ENCODE data around the gene KRTAP16-1.
"Not testable (repeated sequence)": the region's sequence is repeated elsewhere in the genome, so short reads cannot be mapped to it uniquely, and the experiment has no call there.

KRTAP16-1 gene

GRCh38 chr17:41302981-41303380 lies 6.1 kb downstream of the KRTAP16-1 start:
- FAIRE-seq = no peak
- DNase-seq (ENCODE audit: low spot score) = no peak

- FAIRE-seq (peak; percentile 70), DNase-seq (ENCODE audit: low spot score) (no peak)
Measured at GRCh38 chr17:41301916-41302901, 6.9 kb downstream of the KRTAP16-1 start, which contains the start of gene KRTAP29-1. KRTAP29-1 (minus strand) TSS chr17:41302851; CDS start chr17:41302851, 0 bp downstream.

- DNase-seq (ENCODE audit: low spot score) (no peak), FAIRE-seq (no peak)
Measured at GRCh38 chr17:41301204-41301790, 7.8 kb downstream of the KRTAP16-1 start.

- FAIRE-seq (no peak), DNase-seq (ENCODE audit: low spot score) (no peak)
Measured at GRCh38 chr17:41298458-41299135, 10.5 kb downstream of the KRTAP16-1 start.

- DNase-seq (ENCODE audit: low spot score) (no peak), FAIRE-seq (no peak)
Measured at GRCh38 chr17:41296846-41297245, 12.3 kb downstream of the KRTAP16-1 start.

- DNase-seq (ENCODE audit: low spot score) = no peak
Measured at GRCh38 chr17:41294016-41294415, 15.1 kb downstream of the KRTAP16-1 start.

GRCh38 chr17:41287050-41287449 lies 22.1 kb downstream of the KRTAP16-1 start:
- FAIRE-seq (no peak), DNase-seq (ENCODE audit: low spot score) (no peak)

More at GRCh38 chr17:41294016-41294415, 15.1 kb downstream of the KRTAP16-1 start:
- no peak for FAIRE-seq

GRCh38 chr17:41284546-41284945 lies 24.6 kb downstream of the KRTAP16-1 start:
- peak; percentile 9 for FAIRE-seq
- peak; percentile 6 for DNase-seq (ENCODE audit: low spot score)

- no peak for FAIRE-seq
- DNase-seq (ENCODE audit: low spot score) = peak; percentile 8
Measured at GRCh38 chr17:41284043-41284442, 25.1 kb downstream of the KRTAP16-1 start.

GRCh38 chr17:41278176-41278955 lies 30.7 kb downstream of the KRTAP16-1 start:
- DNase-seq (ENCODE audit: low spot score) = no peak
- no peak for FAIRE-seq

- FAIRE-seq; DNase-seq (ENCODE audit: low spot score): not testable (repeated sequence)
Measured at GRCh38 chr17:41275648-41276190, 33.4 kb downstream of the KRTAP16-1 start, which contains the start of gene KRTAP9-7. KRTAP9-7 (plus strand) TSS chr17:41275698; CDS start chr17:41275698, 0 bp downstream.

- DNase-seq (ENCODE audit: low spot score) = no peak
- no peak for FAIRE-seq
Measured at GRCh38 chr17:41271858-41272257, 37.3 kb downstream of the KRTAP16-1 start.

- DNase-seq (ENCODE audit: low spot score); FAIRE-seq: not testable (repeated sequence)
Measured at GRCh38 chr17:41271323-41271722, 37.8 kb downstream of the KRTAP16-1 start.

GRCh38 chr17:41267711-41268110 lies 41.4 kb downstream of the KRTAP16-1 start:
- no peak for DNase-seq (ENCODE audit: low spot score)
- FAIRE-seq = no peak

- no peak for FAIRE-seq
- DNase-seq (ENCODE audit: low spot score) = no peak
Measured at GRCh38 chr17:41265078-41265477, 44.0 kb downstream of the KRTAP16-1 start, which contains the start of gene KRTAP9-6. KRTAP9-6 (plus strand) TSS chr17:41265378; CDS start chr17:41265378, 0 bp downstream.

- FAIRE-seq (no peak), DNase-seq (ENCODE audit: low spot score) (no peak)
Measured at GRCh38 chr17:41264599-41264998, 44.5 kb downstream of the KRTAP16-1 start.

- DNase-seq (ENCODE audit: low spot score) = no peak
- FAIRE-seq = no peak
Measured at GRCh38 chr17:41263212-41263611, 45.9 kb downstream of the KRTAP16-1 start.

- FAIRE-seq = no peak
- no peak for DNase-seq (ENCODE audit: low spot score)
Measured at GRCh38 chr17:41258406-41258805, 50.7 kb downstream of the KRTAP16-1 start.
